A549 treated with Mapracorat at 1 μM for 4 hours (cell line): ENCODE measurements around the gene DNAJB5. TPM values are rescaled to one million over a fixed set of nuclear protein-coding genes. Genes with fewer than 3 reads are reported as not detected.

Experiments used
- total RNA-seq: library from RNA; stranded (reverse); fragments of 200-300 nt; extraction: Qiagen RNA extraction; gene quantifications from 5 replicates; pipeline ENCODE4 v1.2.3, GENCODE V29; 2022

DNAJB5 gene
- total RNA-seq = 8.6 to 11.6 TPM (median 9.8 TPM) in 5 replicates

GRCh38 chr9:34989003-34989945 lies at the start of gene DNAJB5:
Gene DNAJB5 (plus strand): TSS chr9:34989745. CDS start chr9:34990631, 886 bp downstream.

GRCh38 chr9:34957492-34958410 lies 31.8 kb upstream of the DNAJB5 start, which contains the start of gene PHF24:
Gene PHF24 (plus strand): TSS chr9:34958285. CDS start chr9:34971299, 13,014 bp downstream.

Other genes with a start within 250 kb of the DNAJB5 start
- 0.07 to 0.42 TPM (median 0.24 TPM) in 5 replicates for gene PHF24, start 31.5 kb upstream of the DNAJB5 start, total RNA-seq
- gene VCP, start 82.9 kb downstream of the DNAJB5 start, total RNA-seq = 257 to 280 TPM (median 275 TPM) in 5 replicates
- gene FANCG, start 90.2 kb downstream of the DNAJB5 start, total RNA-seq = 38.8 to 54.5 TPM (median 53.3 TPM) in 5 replicates
- 38.2 to 53.0 TPM (median 50.8 TPM) in 5 replicates for gene PIGO, start 106.8 kb downstream of the DNAJB5 start, total RNA-seq
- gene STOML2, start 113.4 kb downstream of the DNAJB5 start, total RNA-seq = 210 to 269 TPM (median 245 TPM) in 5 replicates
- gene ATOSB, start 126.1 kb downstream of the DNAJB5 start, total RNA-seq = 8.1 to 12.5 TPM (median 11.1 TPM) in 5 replicates
- gene UNC13B, start 172.3 kb downstream of the DNAJB5 start, total RNA-seq = 10.0 to 11.0 TPM (median 10.5 TPM) in 5 replicates